Islet precursor cell (in vitro differentiated cells): ENCODE data around the gene TUBA4A.

Experiments
- DNase-seq: peaks from one replicate; pipeline ENCODE4 v3.0.0-alpha.2; 2018

The TUBA4A gene

GRCh38 chr2:219229305-219230058 lies 24.2 kb downstream of the TUBA4A start, which contains the start of the genes ANKZF1 and ATG9A:
ANKZF1 (plus strand) TSS chr2:219229806; CDS start chr2:219230258, 452 bp downstream.
ATG9A (minus strand) TSS chr2:219229636; CDS start chr2:219228024, 1,612 bp downstream.
- DNase-seq = peak; percentile 100

- no peak for DNase-seq
Observed at GRCh38 chr2:219228911-219229304, 24.8 kb downstream of the TUBA4A start.

- DNase-seq = no peak
Observed at GRCh38 chr2:219228041-219228910, 25.4 kb downstream of the TUBA4A start.

- DNase-seq = no peak
Observed at GRCh38 chr2:219225350-219225749, 28.4 kb downstream of the TUBA4A start.

- DNase-seq = no peak
Observed at GRCh38 chr2:219223831-219224610, 29.7 kb downstream of the TUBA4A start.

DNA sequence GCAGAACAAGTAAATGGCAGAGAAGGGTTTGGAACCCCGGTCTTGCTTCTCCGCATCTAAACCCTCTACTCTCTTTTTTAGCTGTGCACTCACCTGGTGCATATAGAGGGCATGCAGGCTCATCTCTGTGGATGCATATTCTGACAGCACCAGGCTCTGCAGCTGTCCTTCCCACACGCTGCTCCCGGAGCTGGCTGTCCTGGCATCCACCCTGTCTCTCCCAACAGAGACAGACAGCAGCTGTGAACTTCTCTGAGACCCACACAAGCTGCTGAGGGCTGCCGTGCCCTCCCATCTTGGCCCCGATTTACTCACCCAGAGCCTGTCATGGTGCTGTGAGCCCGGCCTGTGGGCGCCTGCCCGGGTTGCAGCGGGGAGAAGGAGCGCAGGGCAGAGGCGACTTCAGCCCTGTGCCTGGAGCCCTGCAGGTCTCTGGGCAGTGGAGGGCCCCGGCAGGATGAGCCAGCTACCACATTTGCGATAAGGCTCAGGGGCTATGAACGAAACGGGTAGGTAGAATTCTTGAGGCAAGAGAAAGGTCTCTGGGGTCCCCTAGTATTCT lies 31.7 kb downstream of the TUBA4A start:
- no peak for DNase-seq

- DNase-seq = no peak
Observed at GRCh38 chr2:219220652-219221402, 32.9 kb downstream of the TUBA4A start.

GRCh38 chr2:219219784-219220532 lies 33.8 kb downstream of the TUBA4A start:
- DNase-seq = no peak

DNA sequence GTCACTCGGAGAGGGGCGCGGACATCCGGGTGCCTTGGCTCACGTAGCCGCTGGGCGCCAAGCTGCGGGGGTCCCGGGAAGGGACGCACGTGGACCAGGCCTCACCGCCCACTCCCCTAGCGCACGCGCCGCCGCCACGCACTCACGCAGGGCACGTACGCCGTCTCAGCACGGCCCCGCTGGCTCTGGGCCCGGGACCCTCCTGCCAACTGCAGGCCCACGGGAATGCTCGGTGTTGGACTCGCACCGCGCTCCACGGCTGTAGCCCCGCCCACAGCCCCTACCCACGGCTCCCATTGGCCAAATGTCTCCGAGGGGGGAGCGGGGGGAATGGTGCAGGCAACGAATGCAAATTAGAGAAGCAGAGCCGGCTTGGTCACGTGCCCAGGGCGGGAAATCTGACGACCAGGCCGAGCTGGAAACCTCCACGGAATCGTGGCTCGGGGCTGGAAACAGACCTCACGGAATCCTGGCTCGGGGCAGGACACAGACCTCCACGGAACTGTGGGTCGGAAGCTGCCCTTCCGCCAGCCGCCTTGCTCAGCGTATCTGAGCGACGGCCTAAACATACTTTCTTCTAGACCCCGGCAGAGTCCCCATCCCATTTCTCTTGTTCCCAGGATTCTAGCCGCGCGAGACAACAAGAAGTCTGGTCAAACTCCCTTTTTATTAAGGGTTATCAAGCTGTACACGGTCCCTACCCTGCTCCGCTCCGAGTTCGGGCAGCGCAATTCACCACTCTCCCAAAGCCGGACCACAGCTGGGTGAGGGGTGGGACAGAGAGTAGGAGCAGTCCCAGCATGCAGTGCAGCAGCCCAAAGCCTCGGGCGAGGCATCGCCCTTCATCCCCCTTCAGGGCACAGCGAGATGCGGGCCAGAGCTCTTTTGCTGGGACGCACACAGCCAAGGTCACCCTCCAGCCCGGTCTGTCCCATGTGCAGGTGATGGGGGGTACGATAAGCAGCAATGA lies 34.7 kb downstream of the TUBA4A start, which contains the start of gene ABCB6:
Gene ABCB6 (minus strand): TSS at position 227 of the 970 bp plus-strand sequence. CDS start 285 bp downstream, outside the sequence.
- DNase-seq = peak; percentile 96

GRCh38 chr2:219218217-219218731 lies 35.4 kb downstream of the TUBA4A start:
- DNase-seq = peak; percentile 90

DNA sequence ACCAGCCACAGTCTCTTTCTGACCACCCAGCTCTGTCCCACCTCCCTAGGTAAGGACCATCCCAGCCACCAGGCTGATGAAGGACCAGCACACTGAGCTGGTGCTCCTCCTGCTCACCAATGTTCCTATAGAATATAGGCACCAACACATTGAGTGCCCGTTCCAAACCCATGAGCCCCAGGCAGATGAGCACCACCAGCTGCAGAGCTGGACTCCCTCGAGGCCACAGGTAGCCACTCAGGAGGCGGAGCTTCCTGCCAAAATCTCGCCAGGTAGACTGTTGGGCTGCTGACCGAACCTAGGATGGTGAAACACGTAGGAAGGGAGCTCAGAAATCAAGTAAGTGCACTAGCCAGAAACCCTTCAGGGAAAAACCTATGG lies 37.2 kb downstream of the TUBA4A start:
- no peak for DNase-seq

DNA sequence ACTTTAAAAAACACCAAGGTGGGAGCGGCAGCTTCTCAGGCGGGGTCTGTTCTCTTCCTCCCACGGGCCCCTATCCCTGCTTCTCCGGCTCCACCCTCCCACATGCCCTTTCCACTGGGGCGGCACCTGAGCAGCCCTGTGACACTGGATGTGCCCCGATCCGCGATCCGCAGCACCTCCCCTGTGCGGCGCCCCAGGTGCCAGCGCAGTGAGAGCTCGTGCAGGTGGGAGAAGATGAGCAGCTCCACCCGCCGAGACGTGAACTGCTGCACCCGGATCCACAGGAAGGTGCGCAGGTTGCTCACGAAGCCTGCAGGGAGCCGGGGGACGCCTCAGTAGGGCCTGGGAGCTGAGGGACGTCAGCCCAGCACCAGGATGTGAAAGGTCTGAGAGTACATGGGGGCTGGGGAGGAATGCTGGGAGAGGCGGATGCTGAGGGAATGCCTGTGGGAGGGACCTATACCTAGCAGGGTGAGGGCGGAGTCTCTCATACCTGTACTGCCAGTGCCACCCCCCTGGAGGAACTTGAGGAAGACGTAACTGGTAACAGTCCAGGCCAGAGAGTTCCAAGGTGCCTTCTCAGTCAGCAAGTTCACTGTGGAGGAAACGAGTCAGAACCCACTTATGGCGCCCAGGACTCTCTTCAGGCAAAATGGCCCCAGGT lies 37.7 kb downstream of the TUBA4A start:
- no peak for DNase-seq

GRCh38 chr2:219214786-219215185 lies 38.9 kb downstream of the TUBA4A start:
- DNase-seq = no peak

GRCh38 chr2:219214141-219214540 lies 39.6 kb downstream of the TUBA4A start:
- DNase-seq = no peak

DNA sequence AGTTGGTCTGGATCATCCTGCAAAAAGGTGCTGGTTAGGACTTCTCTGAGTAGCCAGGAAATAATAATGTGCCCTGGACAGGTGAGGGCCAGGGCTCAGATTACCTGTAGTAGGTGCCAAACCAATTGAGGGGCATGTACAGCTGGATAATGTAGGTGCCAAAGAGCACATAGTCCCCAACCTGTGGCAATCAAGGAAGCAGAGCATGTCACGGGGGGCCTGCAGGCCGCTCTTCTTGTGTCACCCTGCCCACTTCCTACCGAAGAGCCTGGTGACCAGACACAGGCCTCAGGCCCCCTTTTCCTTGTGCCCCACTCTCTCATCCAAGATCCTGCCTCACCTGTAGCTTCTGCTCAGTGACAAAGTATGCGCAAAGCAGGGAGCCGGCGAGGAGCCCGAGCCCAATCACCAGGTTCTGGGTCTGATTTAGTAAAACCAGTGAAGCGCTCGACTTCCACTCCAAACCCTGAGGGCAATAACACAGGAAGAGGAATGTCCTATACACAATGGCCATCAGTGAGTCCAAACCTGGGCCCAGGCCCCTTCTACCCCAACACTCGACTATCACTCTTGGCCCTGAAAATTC lies 40.1 kb downstream of the TUBA4A start:
- DNase-seq = no peak

DNA sequence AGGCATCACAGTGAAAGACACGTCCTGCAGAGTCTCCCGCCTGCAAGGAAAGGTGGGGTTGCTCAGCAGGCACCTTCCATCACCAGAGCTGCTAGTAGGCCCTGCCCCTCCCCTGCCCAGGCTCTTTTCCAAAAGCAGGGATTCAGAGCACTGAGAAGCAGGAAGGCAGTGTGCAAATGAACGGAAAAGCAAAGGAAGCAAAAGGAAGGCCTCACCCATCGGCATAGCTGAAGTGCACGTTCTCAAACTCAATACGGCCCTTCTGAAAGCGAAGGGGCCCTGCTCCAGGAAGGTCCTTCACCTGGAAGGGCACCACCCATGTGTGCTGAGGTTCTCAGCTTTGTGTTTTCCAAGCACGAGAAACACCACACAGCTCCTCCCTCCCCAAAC lies 40.7 kb downstream of the TUBA4A start:
- no peak for DNase-seq

DNA sequence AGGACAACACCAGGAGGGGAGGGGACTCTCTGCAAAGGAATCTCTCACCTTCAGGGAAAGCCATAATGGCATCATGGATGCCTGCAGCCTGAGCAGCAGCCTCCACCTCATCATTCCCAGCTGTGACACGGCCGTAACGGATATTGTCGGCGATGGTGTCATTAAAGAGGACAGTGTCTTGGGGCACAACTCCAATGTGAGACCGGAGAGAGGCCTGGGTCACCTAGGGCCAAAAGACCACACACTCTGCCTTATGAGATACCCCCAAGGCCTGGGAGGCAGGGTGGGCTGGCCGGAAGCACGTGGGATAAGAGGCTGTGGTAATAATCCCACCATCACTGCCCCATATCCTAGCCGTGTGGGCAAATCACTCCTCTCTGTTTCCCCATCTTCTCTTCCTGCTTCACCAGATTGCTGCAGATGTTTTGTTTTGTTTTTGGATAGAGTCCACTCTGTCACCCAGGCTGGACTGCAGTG lies 42.8 kb downstream of the TUBA4A start:
- no peak for DNase-seq

GRCh38 chr2:219210196-219210885 lies 43.4 kb downstream of the TUBA4A start:
- DNase-seq = no peak
